Activated CD4-positive, alpha-beta T cell treated with anti-CD3 and anti-CD28 coated beads, Interleukin-2, Interleukin-4, amounts not matched to agents 100 ng/mL and 50 ng/mL, durations not matched to agents 16 hours and 8 hours (primary cell): ENCODE results near the gene RNU1-3.
"Not testable (repeated sequence)": the region's sequence is repeated elsewhere in the genome, so short reads cannot be mapped to it uniquely, and the experiment has no call there.

Experiments
- DNase-seq: peaks from one replicate; pipeline ENCODE4 v3.0.0-alpha.2; 2020; ENCODE audit warnings: low spot score

The RNU1-3 gene

DNA sequence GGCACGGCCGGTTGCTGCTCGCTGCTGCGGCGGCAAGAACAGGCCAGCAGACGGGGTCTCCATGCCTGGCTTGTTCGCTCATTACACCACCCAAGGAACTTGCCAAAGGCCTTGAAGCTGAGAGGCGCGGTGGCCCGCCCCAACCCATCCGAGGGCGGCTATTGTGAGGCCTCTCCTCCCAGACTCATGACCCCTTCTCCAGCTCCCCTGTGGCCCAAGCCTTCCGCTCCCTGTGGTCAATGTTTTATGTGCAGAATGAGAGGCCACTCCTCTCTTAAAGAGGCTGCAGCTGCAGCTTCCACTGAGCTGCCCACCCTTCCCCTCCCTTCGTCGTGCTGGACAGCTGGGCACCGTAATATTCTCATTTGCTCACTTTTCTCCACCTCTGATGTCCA is 27.6 kb upstream of the RNU1-3 start:
- not testable (repeated sequence) for DNase-seq

- not testable (repeated sequence) for DNase-seq
Observed at GRCh38 chr1:16693449-16694307, 26.9 kb upstream of the RNU1-3 start.

DNA sequence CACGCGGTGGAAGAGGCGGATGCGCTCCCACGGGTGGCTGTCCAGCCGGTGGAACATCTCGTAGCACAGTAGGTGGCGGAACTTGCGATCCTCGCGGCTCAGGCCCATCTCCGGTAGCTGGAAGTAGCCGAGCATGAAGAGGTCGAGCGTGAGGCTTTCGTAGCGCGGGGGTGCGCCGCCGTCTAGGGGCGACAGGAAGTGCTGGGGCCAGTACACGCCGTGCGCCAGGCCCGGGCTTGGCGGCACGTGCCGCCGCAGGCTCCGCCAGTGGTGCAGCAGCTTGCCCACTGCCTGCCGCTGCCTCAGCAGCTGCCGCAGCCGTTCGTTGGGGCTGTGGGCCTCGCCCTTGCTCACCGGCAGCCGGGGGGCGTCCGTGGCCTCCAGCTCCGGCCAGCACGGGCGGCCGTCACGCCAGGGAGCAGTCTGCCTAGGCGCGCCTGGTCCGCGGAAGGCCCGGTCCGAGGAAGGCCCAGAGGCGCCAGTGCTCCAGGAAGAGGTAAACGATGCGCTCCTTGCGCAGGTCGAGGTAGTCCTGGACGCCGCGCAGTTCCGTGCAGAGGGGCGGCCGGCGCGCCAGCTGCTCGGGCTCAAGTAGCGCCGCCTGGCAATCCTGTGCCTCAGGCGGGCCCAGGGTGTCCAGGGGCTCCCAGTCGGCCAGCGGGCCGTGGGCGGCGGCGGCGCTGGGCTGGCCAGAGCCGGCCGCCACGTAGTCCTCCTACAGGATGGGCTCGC is 26.1 kb upstream of the RNU1-3 start:
- DNase-seq: not testable (repeated sequence)

DNA sequence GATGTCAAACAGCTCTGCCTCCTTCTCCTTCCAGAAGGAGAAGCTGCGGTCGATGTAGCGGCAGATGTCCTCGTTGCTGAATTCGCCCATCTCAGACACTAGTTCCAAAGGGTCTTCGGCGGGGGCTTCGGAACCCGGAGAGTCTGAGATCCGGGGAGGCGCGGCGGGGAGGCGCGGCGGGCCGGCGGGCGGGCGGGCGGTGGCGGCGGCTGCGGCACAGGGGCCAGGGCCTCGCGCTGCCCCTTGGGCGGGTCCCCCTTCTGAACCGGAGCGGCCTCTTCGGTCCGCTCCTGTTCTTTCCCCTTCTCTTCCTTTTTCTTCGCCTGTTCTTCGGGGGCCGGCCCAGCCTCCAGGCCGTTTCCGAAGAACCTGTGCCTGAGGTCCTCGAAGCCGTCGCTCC is 25.5 kb upstream of the RNU1-3 start:
- not testable (repeated sequence) for DNase-seq

GRCh38 chr1:16690971-16691682 is 24.4 kb upstream of the RNU1-3 start:
- DNase-seq: not testable (repeated sequence)

DNA sequence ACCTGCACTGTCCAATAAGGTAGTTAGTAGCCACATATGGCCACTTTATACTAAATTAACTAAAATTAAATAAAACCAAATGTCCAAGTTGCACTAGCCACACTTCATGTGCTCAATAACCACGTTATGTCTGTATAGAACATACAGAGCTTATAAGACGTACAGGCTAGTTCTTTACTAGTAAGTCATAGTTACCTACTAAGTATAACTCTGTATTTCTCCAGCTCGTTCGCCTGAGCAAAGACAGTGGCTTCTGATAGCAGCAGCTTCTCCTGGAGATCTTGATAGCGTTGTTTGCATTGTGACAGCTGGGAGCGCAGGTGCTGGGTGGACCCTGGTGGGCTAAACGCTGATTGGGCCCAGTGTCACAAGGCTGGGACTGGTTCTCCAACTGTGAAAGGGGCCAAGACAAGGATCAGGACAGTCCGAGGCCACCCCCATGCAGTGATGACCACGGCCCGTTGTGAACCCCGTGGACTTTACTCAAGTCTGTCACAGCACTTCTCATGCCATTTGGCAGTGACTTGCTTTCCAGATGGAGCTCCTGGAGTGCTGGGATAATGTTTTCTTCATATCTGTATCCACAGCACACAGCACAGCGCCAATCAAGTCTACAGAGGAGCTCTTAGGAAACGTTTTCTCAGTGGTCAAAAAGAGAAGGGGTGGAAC is 20.5 kb upstream of the RNU1-3 start:
- DNase-seq: not testable (repeated sequence)

- DNase-seq: not testable (repeated sequence)
Observed at GRCh38 chr1:16685445-16686371, 19.0 kb upstream of the RNU1-3 start.

- DNase-seq: peak; percentile 16
Observed at GRCh38 chr1:16684738-16685337, 18.1 kb upstream of the RNU1-3 start.

- DNase-seq: not testable (repeated sequence)
Observed at GRCh38 chr1:16684152-16684551, 17.4 kb upstream of the RNU1-3 start.

- DNase-seq: not testable (repeated sequence)
Observed at GRCh38 chr1:16682803-16683202, 16.1 kb upstream of the RNU1-3 start.

DNA sequence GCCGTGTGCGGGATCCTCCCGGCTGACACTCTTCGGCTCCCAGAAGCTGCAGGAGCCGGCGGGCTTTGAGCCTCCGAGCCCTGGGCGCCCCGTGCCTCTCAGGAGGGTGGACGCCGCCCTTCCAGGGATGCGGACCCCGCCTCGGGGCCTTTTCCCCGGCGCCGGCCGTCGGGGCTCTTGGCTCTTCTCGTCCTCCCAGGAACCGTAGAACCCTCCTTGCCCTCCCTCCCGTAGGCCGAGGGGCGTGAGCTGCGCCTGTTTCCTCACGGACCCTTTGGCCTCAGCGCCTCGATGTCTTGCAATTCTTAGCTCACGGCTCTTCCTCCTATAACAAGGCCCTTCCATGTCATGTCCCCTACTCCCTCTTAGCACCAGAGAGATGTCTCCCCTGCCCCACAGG is 13.6 kb upstream of the RNU1-3 start:
- DNase-seq: not testable (repeated sequence)

DNA sequence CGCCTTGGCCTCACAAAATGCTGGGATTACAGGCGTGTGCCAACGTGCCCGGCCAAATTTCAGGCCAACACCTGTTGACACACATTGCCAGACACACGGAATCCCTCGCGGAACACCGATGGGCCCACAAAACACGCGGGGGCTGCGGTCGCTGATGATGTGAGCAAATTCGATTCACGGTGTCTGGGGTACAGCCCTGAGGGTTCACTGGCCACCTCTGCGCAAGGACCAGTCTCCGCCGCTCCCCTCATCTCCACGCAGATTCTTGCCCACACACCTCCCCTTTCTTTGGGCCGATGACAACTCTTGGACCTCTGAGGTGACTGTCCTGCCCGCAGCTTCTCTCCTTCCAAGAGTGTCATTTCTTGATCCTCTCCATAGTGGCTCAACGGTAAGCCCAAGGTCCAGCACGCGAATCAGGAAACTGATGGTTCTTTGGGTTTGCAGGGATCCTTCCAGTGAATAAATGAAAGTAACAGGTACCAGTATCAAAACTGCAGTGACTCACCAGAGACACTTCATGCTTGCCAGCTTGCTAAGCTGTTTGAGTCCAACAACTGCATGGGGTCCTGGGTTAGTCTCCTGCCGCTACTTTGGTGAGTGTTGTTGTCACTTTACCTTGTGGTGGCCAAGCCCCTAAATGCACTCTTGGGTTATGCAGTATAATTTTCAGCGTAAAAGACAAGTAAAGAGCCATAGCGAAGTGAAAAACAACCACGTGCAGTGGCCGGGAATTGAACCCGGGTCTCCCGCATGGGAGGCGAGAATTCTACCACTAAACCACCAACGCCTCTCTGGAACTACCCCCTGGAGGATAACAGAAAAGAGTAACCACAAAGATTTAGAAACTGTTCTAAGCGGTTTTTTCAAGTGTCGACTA is 11.0 kb upstream of the RNU1-3 start:
- peak; percentile 76 for DNase-seq

GRCh38 chr1:16676661-16677523 is 10.1 kb upstream of the RNU1-3 start:
- peak; percentile 79 for DNase-seq

DNA sequence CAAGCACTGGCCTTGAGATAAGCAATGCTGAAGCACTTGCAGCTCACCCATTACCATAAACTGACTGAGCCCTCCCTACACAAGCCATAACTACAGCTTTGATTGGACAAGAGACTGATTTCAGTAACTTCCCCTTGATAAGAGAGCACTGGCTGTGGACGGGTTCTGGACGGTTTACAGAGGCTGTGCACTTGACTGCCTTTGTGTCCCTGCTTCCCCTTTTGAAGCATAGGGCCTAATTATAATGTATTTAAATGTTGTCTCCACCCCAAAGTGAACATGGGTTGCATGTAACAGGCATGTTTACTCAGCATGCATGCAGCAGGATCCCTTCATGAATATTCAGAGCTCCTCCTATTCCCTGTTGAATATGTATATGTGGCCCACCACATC is 8.4 kb upstream of the RNU1-3 start:
- not testable (repeated sequence) for DNase-seq

DNA sequence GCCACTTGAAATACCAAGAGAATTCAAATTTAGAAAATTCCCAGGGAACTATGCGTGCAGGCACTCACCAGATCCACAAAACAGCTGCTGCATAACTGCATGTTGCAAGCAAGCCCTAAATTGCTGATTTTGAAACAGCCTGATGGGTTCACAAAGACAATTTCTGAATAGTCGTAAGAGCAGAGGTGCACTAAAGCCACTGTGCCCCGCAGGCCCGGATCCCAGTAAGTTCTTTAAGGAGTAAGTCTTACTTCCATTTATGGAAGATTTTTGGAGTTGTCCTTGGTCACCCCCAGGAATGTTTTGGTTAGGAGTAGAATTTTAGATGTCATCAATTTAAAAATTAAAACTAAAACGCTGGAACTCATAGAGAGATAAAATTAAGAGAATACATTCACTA is 7.2 kb upstream of the RNU1-3 start:
- not testable (repeated sequence) for DNase-seq

GRCh38 chr1:16665836-16666235 is 912 bp downstream of the RNU1-3 start:
- DNase-seq: not testable (repeated sequence)

DNA sequence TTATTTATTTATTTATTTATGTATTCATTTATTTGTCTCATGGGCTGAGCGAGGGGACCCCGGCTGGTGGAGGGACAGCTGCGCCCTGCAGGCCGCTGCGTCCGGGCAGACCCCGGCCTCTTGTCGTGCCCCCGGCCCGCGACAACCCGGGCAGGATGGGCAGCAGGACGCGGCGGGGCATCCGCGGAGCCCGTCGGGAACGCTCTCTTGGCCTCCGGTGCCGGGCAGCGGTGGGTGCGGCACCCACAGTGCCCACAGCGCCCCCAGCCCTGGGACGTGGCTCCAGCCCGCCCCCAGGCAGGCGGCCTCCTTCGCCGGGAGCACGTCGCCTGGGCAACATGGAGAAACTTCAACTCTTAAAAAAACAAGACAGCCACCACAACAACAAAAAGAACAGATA is 8.5 kb downstream of the RNU1-3 start:
- not testable (repeated sequence) for DNase-seq

- DNase-seq: not testable (repeated sequence)
Observed at GRCh38 chr1:16656981-16657683, 9.6 kb downstream of the RNU1-3 start.
